HG03060 (cell line): ENCODE measurements around the gene PEX7.
"Not testable (repeated sequence)": the region's sequence is repeated elsewhere in the genome, so short reads cannot be mapped to it uniquely, and the experiment has no call there.

Experiments
- ATAC-seq: cut with Tn5 transposase; IDR thresholded peaks from one replicate; pipeline ENCODE4 v1.9.1; 2021; ENCODE audit warnings: low read depth, moderate number of reproducible peaks; ENCODE audit not compliant: unreplicated experiment

PEX7 gene, protein sequence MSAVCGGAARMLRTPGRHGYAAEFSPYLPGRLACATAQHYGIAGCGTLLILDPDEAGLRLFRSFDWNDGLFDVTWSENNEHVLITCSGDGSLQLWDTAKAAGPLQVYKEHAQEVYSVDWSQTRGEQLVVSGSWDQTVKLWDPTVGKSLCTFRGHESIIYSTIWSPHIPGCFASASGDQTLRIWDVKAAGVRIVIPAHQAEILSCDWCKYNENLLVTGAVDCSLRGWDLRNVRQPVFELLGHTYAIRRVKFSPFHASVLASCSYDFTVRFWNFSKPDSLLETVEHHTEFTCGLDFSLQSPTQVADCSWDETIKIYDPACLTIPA

GRCh38 chr6:136822376-136823127, at the start of gene PEX7:
PEX7 (plus strand) TSS chr6:136822592; CDS start chr6:136822666, 74 bp downstream.
- peak; percentile 84 for ATAC-seq

GRCh38 chr6:136772685-136773472, 49.5 kb upstream of the PEX7 start:
- ATAC-seq: peak; percentile 60

DNA sequence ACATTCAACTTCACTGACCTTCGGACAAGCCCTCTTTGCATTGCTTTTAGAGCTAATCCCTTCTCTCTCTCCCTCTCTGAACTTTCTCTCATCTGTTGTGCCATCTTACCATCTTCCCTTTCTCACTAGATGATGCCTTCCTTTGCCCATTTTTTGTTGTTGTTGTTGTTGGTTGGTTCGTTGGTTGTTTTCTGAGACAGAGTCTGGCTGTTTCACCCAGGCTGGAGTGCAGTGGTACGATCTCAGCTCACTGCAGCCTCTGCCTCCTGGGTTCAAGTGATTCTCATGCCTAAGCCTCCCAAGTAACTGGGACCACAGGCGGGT, 49.0 kb upstream of the PEX7 start:
- ATAC-seq: no peak

GRCh38 chr6:136774228-136775041, 48.0 kb upstream of the PEX7 start:
- ATAC-seq: no peak

DNA sequence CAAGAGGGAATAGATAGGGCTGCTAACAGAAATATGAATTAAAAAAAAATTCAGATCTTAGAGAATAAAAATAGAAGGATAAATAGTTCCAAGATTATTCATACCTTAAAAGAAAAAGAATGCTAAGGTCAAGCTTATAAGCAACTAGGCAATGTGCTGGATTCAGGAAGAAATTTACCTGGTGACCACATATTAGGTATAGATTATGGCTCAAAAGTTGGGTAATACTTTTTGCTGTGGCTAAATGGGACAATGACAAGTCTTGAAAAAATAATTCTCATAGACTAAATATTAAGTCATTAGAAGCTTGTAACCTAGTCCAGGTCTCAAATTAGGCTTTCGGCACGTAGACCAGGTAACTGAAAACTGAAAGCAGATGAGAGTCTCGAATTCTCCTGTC, 47.3 kb upstream of the PEX7 start:
- no peak for ATAC-seq

GRCh38 chr6:136775548-136775947, 46.8 kb upstream of the PEX7 start:
- ATAC-seq: no peak

DNA sequence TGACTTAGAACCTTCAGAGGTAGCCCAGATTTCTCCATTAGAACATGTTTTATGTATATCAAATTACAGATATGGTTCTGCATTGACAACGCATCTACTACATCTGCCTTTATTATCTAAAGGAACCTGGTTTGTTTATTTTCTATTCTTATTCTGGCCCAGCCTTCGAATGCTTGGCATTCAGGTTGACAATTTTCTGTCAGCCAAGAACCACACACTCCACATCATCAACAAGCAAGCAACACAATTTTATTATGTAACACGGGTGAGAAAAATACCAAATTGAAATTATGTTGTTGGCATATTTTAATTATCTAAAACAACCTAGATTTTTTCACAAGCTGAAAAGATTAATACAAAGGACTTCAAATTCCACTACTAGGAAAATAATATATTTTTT, 44.7 kb upstream of the PEX7 start:
- ATAC-seq: no peak

DNA sequence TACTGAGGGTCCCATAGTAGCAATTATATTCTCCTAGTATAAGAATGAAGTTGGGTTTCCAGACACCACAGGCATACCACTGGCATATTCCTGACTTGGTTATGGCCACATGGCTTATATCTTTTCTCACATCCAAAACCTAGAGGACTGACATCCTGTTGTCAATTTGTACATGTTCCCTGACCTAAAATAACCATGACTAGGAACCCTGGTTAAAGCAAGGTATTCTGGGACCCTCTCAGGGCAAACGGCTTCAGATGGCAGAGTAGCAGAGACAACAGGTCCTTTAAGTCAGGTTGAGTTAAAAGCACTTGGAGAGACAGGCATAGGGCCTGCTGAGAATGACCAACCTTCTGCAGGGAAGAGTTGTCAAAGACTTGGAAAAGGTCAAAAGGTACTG, 42.7 kb upstream of the PEX7 start:
- no peak for ATAC-seq

DNA sequence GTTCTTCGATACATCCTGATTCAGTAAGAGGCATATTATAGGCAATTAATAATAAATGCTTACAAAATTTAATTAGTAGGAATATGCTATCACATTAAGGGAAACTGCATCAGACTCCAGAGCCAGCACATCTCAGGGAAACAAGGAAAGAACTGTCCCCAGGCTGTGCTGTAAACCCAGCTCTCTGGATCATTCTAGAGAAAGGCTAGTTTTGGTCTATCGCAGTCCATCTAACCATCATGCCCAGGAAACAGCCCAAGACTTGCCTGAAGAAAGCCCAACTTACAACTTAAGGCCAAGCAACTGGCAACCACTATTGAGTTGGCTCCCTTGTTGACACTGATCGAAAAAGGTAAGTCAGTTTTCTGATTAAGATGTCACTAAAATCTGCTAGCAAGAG, 41.4 kb upstream of the PEX7 start:
- ATAC-seq: no peak

DNA sequence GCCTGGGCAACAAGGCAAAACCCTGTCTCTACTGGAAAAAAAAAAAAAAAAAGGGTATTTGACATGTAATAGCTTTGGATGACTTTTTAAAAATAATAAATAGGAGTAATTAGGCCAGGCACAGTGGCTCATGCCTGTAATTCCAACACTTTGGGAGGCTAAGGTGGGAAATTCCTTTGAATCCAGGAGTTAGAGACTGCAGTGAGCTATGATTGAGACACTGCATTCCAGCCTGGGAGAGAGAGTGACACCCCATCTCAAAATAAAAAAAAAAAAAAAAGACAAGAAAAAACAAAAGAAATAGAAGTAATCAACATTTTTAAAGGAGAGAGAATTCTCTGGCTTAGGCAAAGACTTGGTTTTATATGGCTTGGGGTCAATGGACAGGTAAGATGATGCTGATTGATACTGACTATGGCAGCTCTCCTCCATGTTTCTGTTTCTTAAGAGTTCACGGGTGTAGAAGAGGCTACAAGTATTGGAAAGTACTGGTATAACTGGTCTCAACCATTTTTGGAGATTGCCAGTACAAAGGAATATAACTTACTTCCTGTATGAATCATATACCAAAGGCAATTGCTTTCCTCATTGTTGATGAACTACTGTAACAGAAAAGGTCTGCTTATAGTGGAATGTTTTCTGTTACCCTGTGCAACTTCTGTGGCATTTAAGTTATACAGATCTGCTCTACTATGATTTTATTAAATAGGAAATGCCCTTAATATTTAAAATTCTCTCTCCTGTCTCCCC, 40.2 kb upstream of the PEX7 start:
- no peak for ATAC-seq

GRCh38 chr6:136783021-136783420, 39.4 kb upstream of the PEX7 start:
- ATAC-seq: no peak

GRCh38 chr6:136783495-136784270, 38.7 kb upstream of the PEX7 start:
- peak; percentile 72 for ATAC-seq

DNA sequence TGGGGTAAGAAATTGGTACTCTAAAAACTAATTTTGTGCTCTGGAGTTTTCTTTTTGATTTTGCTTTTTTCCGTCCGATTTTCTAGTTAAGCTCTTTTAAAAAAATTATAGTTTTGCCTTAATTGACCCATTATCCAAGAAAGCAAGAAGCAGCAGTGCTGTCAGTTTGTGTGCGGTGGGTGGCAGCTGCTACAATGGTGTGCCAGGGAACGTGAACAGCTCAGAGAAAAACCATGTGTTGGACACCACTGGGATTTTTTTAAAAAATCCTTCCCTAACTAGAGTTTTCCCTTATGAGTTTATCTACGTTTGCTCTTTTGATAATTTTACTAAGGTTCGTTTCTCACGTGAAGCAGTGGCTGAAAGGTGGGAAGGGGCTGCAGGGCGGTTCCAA, 38.1 kb upstream of the PEX7 start:
- ATAC-seq: no peak

GRCh38 chr6:136784910-136785746, 37.3 kb upstream of the PEX7 start:
- ATAC-seq: no peak

GRCh38 chr6:136786658-136787057, 35.7 kb upstream of the PEX7 start:
- no peak for ATAC-seq

DNA sequence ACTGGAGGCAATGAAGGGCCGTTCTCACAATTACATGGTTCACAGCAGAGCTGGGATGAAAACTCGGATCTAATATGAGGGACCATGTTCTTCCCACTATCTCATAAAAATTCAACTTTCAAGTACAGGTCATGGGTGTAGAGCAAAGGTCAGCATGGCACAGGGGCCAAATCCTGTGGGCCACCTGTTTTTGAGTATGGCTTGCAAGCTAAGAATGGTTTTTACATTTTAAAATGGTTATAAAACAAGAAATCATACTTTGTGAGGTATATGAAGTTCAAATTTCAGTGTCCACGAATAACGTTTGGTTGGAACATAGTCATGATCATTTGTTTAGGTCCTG, 34.7 kb upstream of the PEX7 start:
- no peak for ATAC-seq

DNA sequence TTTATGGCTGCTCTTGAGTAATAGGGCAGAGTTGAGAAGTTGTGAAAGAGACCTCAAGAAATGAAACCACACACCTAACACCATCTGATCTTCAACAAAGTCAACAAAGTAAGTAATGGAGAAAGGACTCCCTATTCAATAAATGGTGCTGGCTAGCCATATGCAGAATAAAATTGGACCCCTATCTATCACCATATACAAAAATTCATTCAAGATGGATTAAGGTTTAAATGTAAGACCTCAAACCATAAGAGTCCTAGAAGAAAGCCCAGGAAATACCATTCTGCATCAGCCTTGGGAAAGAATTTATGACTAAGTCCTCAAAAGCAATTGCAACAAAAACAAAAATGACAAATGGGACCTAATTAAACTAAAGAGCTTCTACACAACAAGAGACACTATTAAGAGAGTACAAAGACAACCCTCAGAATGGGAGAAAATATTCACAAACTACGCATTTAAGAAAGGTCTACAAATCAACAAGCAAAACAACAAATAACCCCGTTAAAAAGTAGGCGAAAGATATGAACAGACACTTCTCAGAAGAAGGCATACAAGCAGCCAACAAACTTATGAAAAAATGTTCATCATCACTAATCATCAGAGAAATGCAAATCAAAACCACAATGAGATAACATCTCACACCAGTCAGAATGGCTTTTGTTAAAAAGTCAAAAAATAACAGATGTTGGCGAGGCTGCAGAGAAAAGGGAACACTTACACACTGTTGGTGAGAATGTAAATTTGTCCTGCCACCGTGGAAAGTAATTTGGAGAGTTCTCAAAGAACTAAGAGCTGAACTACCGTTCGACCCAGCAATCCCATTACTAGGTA, 34.1 kb upstream of the PEX7 start:
- ATAC-seq: no peak

GRCh38 chr6:136789440-136789839, 33.0 kb upstream of the PEX7 start:
- not testable (repeated sequence) for ATAC-seq
